ENCODE results near the gene ATF4. TPM values are rescaled to one million over a fixed set of nuclear protein-coding genes. Genes with fewer than 3 reads are reported as not detected.

The ATF4 gene
- total and polyA plus RNA-seq, 2 of the 13 experiments (the other 11 are each of a cell fraction or from before 2014, with no cell fraction given), result 486 to 1,297 TPM

- TF ChIP-seq ELK4 (CRISPR knock-in tag; IDR thresholded peaks at IDR 0.05; ENCODE audit: borderline replicate concordance) (no peak), ZNF713 (CRISPR knock-in tag; IDR thresholded peaks at IDR 0.05) (peak; percentile 82; the same call in 1 of the 2 replicates), KDM6A (CRISPR knock-in tag; IDR thresholded peaks at IDR 0.05; ENCODE audit: low read depth) (no peak), THAP11 (CRISPR knock-in tag; IDR thresholded peaks at IDR 0.05) (peak; percentile 87), ZFP90 (CRISPR knock-in tag; IDR thresholded peaks at IDR 0.05; ENCODE audit: borderline replicate concordance) (no peak), DZIP1 (CRISPR knock-in tag; IDR thresholded peaks at IDR 0.05) (no peak), HMGXB3 (CRISPR knock-in tag; IDR thresholded peaks at IDR 0.05; ENCODE audit: borderline replicate concordance) (peak; percentile 61; the same call in 1 of the 2 replicates), SMAD9 (CRISPR knock-in tag; IDR thresholded peaks at IDR 0.05) (no peak), ZNF383 (CRISPR knock-in tag; IDR thresholded peaks at IDR 0.05; ENCODE audit: borderline replicate concordance) (no peak), BRD4 (CRISPR knock-in tag; IDR thresholded peaks at IDR 0.05) (no peak), MAZ (IDR thresholded peaks at IDR 0.05; ENCODE audit: borderline replicate concordance, low read depth, low read length) (peak; percentile 32; the same call in 1 of the 2 replicates), MAZ (CRISPR knock-in tag; IDR thresholded peaks at IDR 0.05; ENCODE audit: low read depth) (0 out of 2 replicates have a peak, but pooled peaks have one; percentile 24), ZNF660 (CRISPR knock-in tag; IDR thresholded peaks at IDR 0.05; ENCODE audit: borderline replicate concordance, low read depth) (no peak), ZNF331 (CRISPR knock-in tag; IDR thresholded peaks at IDR 0.05) (peak; percentile 88), DBP (CRISPR knock-in tag; IDR thresholded peaks at IDR 0.05; ENCODE audit: not compliant biosample characterization) (no peak), SRSF1 (optimal IDR thresholded peaks at IDR 0.05; ENCODE audit: low read depth, low read length) (peak; percentile 47), ZNF674 (CRISPR knock-in tag; IDR thresholded peaks at IDR 0.05; ENCODE audit: low read depth) (no peak), ZNF598 (CRISPR knock-in tag; IDR thresholded peaks at IDR 0.05; ENCODE audit: borderline replicate concordance) (no peak; the same call in 1 of the 2 replicates), DR1 (CRISPR knock-in tag; IDR thresholded peaks at IDR 0.05) (no peak), ZNF615 (CRISPR knock-in tag; IDR thresholded peaks at IDR 0.05; ENCODE audit: borderline replicate concordance) (no peak)
Measured at GRCh38 chr22:39528681-39529486, 8.5 kb downstream of the ATF4 start (continued).

All from HepG2 (cell line).